Osteoblast (primary cell): ENCODE data around the gene STAP2. TPM values are rescaled to one million over a fixed set of nuclear protein-coding genes. Genes with fewer than 3 reads are reported as not detected.

Experiments used
- DNase-seq: peaks from one replicate; pipeline ENCODE4 v3.0.0; 2011; ENCODE audit warnings: low spot score, mixed read lengths; ENCODE audit not compliant: insufficient read length; ENCODE audit errors: missing footprints
- H2AFZ ChIP-seq: 2 replicates; pipeline ENCODE4 v1.6.0; 2011; ENCODE audit warnings: mild to moderate bottlenecking, low read length
- H3K27ac ChIP-seq: 2 replicates; pipeline ENCODE4 v1.5.1; 2011; ENCODE audit warnings: mild to moderate bottlenecking, low read depth, low read length, moderate library complexity
- H3K27me3 ChIP-seq: 2 replicates; pipeline ENCODE4 v1.6.0; 2012; ENCODE audit warnings: mild to moderate bottlenecking, control low read depth, inconsistent platforms, low read length, moderate library complexity; ENCODE audit not compliant: insufficient read depth
- H3K36me3 ChIP-seq: 2 replicates; pipeline ENCODE4 v1.5.1; 2011; ENCODE audit warnings: mild to moderate bottlenecking, low read length, control low read depth, moderate library complexity; ENCODE audit not compliant: insufficient read depth
- H3K4me1 ChIP-seq: 2 replicates; pipeline ENCODE4 v1.5.1; 2011; ENCODE audit warnings: mild to moderate bottlenecking, low read length, control low read depth, moderate library complexity; ENCODE audit not compliant: insufficient read depth
- H3K4me2 ChIP-seq: 2 replicates; pipeline ENCODE4 v1.6.0; 2011; ENCODE audit warnings: mild to moderate bottlenecking, low read length; ENCODE audit not compliant: insufficient read depth
- H3K4me3 ChIP-seq: fragments of 200-600 bp; sonication (generic); 3 replicates; pipeline ENCODE4 v1.5.1; 2012; ENCODE audit warnings: mild to moderate bottlenecking, low read length, inconsistent platforms; ENCODE audit not compliant: insufficient read depth
- H3K79me2 ChIP-seq: 2 replicates; pipeline ENCODE4 v1.6.0; 2012; ENCODE audit warnings: mild to moderate bottlenecking, low read length, control low read depth, inconsistent platforms; ENCODE audit not compliant: insufficient read depth
- H3K9me3 ChIP-seq: 2 replicates; pipeline ENCODE4 v1.5.1; 2011; ENCODE audit warnings: low read depth, low read length, control low read depth
- H4K20me1 ChIP-seq: 2 replicates; pipeline ENCODE4 v1.6.0; 2012; ENCODE audit warnings: mild to moderate bottlenecking, low read length, control low read depth; ENCODE audit not compliant: insufficient read depth
- CTCF ChIP-seq: IDR thresholded peaks from 2 replicates; pipeline ENCODE4 v1.5.1; 2011; ENCODE audit warnings: mild to moderate bottlenecking, low read depth, low read length, moderate library complexity; ENCODE audit errors: extremely low read depth
- total RNA-seq: library from RNA; depleted of rRNA; stranded (reverse); fragments of >200 nt; gene quantifications from 2 replicates; pipeline ENCODE4 v1.2.3, GENCODE V29; 2012

Gene STAP2
- total RNA-seq, 1 donor: 2.5 TPM

DNA sequence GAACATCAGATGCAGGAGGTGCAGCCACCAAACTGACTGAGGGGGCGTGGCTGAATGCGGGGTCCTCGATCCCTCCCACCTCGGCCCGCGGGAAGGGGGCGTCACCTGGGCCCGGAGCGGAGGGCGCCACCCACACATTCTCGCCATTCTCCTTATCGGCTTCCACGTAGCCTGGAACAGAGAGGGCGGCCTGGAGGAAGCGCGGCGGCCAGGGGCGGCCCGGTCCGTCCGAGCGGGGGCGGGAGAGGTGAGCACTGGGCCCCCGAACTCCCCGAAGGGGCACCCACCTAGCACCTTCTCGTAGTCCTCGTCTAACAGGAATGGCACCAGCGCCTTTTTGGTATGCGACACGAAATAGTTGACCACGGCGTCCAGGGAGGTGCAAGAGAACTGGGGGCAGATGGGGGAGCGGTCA, 11.8 kb downstream of the STAP2 start:
- Histone ChIP-seq H3K9me3 (no peaks in the 10 kb centered on the region), H3K4me1 (peaks cover 5% of the 10 kb centered on the region), H3K27me3 (peaks cover 10% of the 10 kb centered on the region), H3K79me2 (no peaks in the 10 kb centered on the region), H3K27ac (no peak overlapping the region), H4K20me1 (no peaks in the 10 kb centered on the region), H3K36me3 (no peaks in the 10 kb centered on the region), H2AFZ (no peak overlapping the region), H3K4me2 (peak overlapping the region; percentile 72), H3K4me3 (no peak overlapping the region)
- DNase-seq: no peak
- no peak for TF ChIP-seq CTCF

DNA sequence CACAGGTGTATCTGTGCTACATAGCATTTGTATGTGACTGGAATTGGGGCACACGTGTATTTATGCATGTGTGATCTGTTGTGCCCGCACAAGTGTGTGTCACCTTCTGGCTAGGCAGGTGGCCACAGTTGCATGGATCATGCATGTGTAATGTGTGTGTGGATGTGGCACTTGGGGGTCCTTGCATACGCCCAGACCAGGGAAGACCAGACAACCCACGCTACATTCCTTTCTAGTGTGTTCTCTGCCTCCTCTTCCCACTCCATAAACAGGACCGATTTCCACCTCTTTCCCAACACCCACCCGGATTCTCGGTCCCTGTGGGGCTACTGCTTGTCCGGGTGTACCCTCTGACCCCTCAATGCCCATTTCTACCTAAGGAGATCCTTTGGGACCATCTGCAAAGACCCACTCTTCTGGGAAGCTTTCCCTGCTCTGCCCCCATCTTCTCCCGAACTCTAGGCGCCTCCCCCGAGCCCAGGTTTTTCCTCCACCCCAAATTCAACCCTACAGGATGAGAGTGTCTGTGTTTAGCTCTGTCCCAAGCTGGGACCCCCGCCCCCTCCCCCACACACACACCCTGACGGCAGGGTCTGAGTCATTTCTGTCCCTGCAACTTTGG, 12.3 kb downstream of the STAP2 start:
- no peaks in the 10 kb centered on the region for H3K79me2 ChIP-seq
- H3K27ac ChIP-seq: no peak overlapping the region
- peak; percentile 77 for DNase-seq
- H3K4me1 ChIP-seq: peaks cover 5% of the 10 kb centered on the region
- no peak overlapping the region for H3K4me2 ChIP-seq
- no peak for TF ChIP-seq CTCF
- no peaks in the 10 kb centered on the region for H4K20me1 ChIP-seq
- H3K9me3 ChIP-seq: no peaks in the 10 kb centered on the region
- H3K36me3 ChIP-seq: no peaks in the 10 kb centered on the region
- H3K27me3 ChIP-seq: peaks cover 10% of the 10 kb centered on the region
- H2AFZ ChIP-seq: no peak overlapping the region
- H3K4me3 ChIP-seq: no peak overlapping the region

DNA sequence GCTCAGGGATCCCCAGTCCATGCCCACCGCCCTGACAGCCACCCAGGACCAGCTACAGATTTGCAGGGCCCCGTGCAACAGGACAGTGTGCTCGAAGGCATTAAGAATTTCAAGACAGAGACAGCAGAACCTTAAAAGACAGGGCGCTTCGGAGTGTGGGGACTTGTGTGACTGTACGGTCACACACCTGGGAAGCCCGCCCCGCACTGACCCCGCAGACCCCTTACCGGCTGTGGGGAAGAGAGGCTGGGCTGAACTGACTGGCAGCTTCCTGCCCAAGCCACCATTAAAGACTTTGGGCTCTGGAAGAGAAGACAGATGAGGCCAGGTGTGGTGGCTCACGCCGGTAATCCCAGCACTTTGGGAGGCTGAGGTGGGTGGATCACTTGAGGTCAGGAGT, 14.4 kb downstream of the STAP2 start:
- Histone ChIP-seq H3K79me2 (no peaks in the 10 kb centered on the region), H2AFZ (no peak overlapping the region), H3K9me3 (no peaks in the 10 kb centered on the region), H3K27ac (no peak overlapping the region), H4K20me1 (no peaks in the 10 kb centered on the region), H3K4me3 (no peak overlapping the region), H3K27me3 (peaks cover 10% of the 10 kb centered on the region), H3K36me3 (no peaks in the 10 kb centered on the region), H3K4me1 (peaks cover 5% of the 10 kb centered on the region), H3K4me2 (no peak overlapping the region)
- TF ChIP-seq CTCF: no peak
- DNase-seq: peak; percentile 39

- Histone ChIP-seq H3K36me3 (no peaks in the 10 kb centered on the region), H3K4me2 (no peak overlapping the region), H3K27ac (no peak overlapping the region), H3K27me3 (peaks cover 10% of the 10 kb centered on the region), H3K9me3 (no peaks in the 10 kb centered on the region), H3K79me2 (no peaks in the 10 kb centered on the region), H4K20me1 (no peaks in the 10 kb centered on the region), H2AFZ (no peak overlapping the region), H3K4me1 (peaks cover 5% of the 10 kb centered on the region), H3K4me3 (no peak overlapping the region)
- TF ChIP-seq CTCF: no peak
- DNase-seq: peak; percentile 37
Observed at GRCh38 chr19:4323692-4324091, 14.9 kb downstream of the STAP2 start.
